ENCODE measurements around the gene OR10H5. TPM values are rescaled to one million over a fixed set of nuclear protein-coding genes. Genes with fewer than 3 reads are reported as not detected.

Gene OR10H5
- total RNA-seq (not detected), polyA plus RNA-seq (not detected)
- long read RNA-seq, donor 1, result 0 reads
- long read RNA-seq, donor 2, result 0 reads
- long read RNA-seq, donor 3, result 0 reads
- long read RNA-seq, donor 4, result 0 reads
- long read RNA-seq, donor 5, result 0 reads

- Histone ChIP-seq H3K4me3 (no peak within 1 kb of the TSS), H3K36me3 (ENCODE audit: control insufficient read depth in 4 of 4, insufficient read depth in 4 of 4, low read length in 4 of 4) (no peaks in the 10 kb centered on the region), H3K4me1 (ENCODE audit: control insufficient read depth in 5 of 5, insufficient read depth in 5 of 5, low read length in 5 of 5) (no peaks in the 10 kb centered on the region), H3K27ac (ENCODE audit: low read depth in 1 of 2, low read length in 1 of 2) (no peak within 1 kb of the TSS), H3K27me3 (ENCODE audit: control insufficient read depth in 3 of 3, insufficient read depth in 3 of 3, low read length in 2 of 3) (no peaks in the 10 kb centered on the region), H3K9me3 (ENCODE audit: control insufficient read depth in 4 of 4, insufficient read depth in 3 of 4, low read length in 3 of 4) (no peaks in the 10 kb centered on the region), H3K9ac (ENCODE audit: insufficient read depth in 1 of 2, low read length in 2 of 2) (no peak within 1 kb of the TSS)
- DNase-seq, result no peak
- no peak for ATAC-seq (ENCODE audit: insufficient read depth, low FRiP score)
- no peak for TF ChIP-seq CTCF (IDR thresholded peaks at IDR 0.05; ENCODE audit: control extremely low read depth, extremely low read depth)
- WGBS, 2 donors, result 71 to 79% methylated on average over 6 of the region's 6 CpGs
Observed at GRCh38 chr19:15787611-15788155, at the start of gene OR10H5. Gene OR10H5 (plus strand): TSS chr19:15787661. CDS start chr19:15794049, 6,388 bp downstream.

- DNase-seq (no peak), ATAC-seq (ENCODE audit: insufficient read depth, low FRiP score) (no peak)
- H3K4me3 ChIP-seq, result no peak within 1 kb of the TSS
- WGBS, 2 donors, result 62 to 65% methylated on average over 4 of the region's 4 CpGs
- no peaks in the 10 kb centered on the region for H3K27me3 ChIP-seq (ENCODE audit: control insufficient read depth in 3 of 3, insufficient read depth in 3 of 3, low read length in 2 of 3)
- peaks cover 0 to 3% (median 0%) of the 10 kb centered on the region in 5 donors for H3K4me1 ChIP-seq (ENCODE audit: control insufficient read depth in 5 of 5, insufficient read depth in 5 of 5, low read length in 5 of 5)
- peaks cover 0 to 9% (median 1%) of the 10 kb centered on the region in 4 donors for H3K9me3 ChIP-seq (ENCODE audit: control insufficient read depth in 4 of 4, insufficient read depth in 3 of 4, low read length in 3 of 4)
- TF ChIP-seq CTCF (IDR thresholded peaks at IDR 0.05; ENCODE audit: control extremely low read depth, extremely low read depth), result no peak
- H3K36me3 ChIP-seq (ENCODE audit: control insufficient read depth in 4 of 4, insufficient read depth in 4 of 4, low read length in 4 of 4), result no peaks in the 10 kb centered on the region
- H3K27ac ChIP-seq (ENCODE audit: low read depth in 1 of 2, low read length in 1 of 2), result no peak within 1 kb of the TSS
- H3K9ac ChIP-seq (ENCODE audit: insufficient read depth in 1 of 2, low read length in 2 of 2), result no peak within 1 kb of the TSS
Observed at GRCh38 chr19:15737722-15738121, 49.7 kb upstream of the OR10H5 start, which contains the start of gene OR10H3. Gene OR10H3 (plus strand): TSS chr19:15737985. CDS start chr19:15741393, 3,408 bp downstream.

- no peak overlapping the region for H3K4me3 ChIP-seq
- ATAC-seq (ENCODE audit: insufficient read depth, low FRiP score) (no peak), DNase-seq (no peak)
- no peak for TF ChIP-seq CTCF (IDR thresholded peaks at IDR 0.05; ENCODE audit: control extremely low read depth, extremely low read depth)
- H3K9ac ChIP-seq (ENCODE audit: insufficient read depth in 1 of 2, low read length in 2 of 2), result no peak overlapping the region
- 69 to 72% methylated on average over 1 of the region's 1 CpG for WGBS, 2 donors
- no peaks in the 10 kb centered on the region for H3K27me3 ChIP-seq (ENCODE audit: control insufficient read depth in 3 of 3, insufficient read depth in 3 of 3, low read length in 2 of 3)
- peaks cover 0 to 9% (median 1%) of the 10 kb centered on the region in 4 donors for H3K9me3 ChIP-seq (ENCODE audit: control insufficient read depth in 4 of 4, insufficient read depth in 3 of 4, low read length in 3 of 4)
- H3K27ac ChIP-seq (ENCODE audit: low read depth in 1 of 2, low read length in 1 of 2), result no peak overlapping the region
- H3K4me1 ChIP-seq (ENCODE audit: control insufficient read depth in 5 of 5, insufficient read depth in 5 of 5, low read length in 5 of 5), result peaks cover 0 to 3% (median 0%) of the 10 kb centered on the region in 5 donors
- no peaks in the 10 kb centered on the region for H3K36me3 ChIP-seq (ENCODE audit: control insufficient read depth in 4 of 4, insufficient read depth in 4 of 4, low read length in 4 of 4)
Observed at GRCh38 chr19:15740785-15741184, 46.7 kb upstream of the OR10H5 start.
